Measurements from ENCODE around the gene PARP15. TPM values are rescaled to one million over a fixed set of nuclear protein-coding genes. Genes with fewer than 3 reads are reported as not detected.

The PARP15 gene
- total and polyA plus RNA-seq, 2 donors (not counting 3 experiments of a cell fraction or from before 2014, with no cell fraction given), result 0.81 to 1.4 TPM

- Histone ChIP-seq H3K4me1 (ENCODE audit: control insufficient read depth, extremely low read depth, insufficient read depth, low read length) (no peaks in the 10 kb centered on the region), H3K9me1 (replicated peaks; ENCODE audit: control insufficient read depth, extremely low read depth, insufficient read depth, low read length) (no peaks in the 10 kb centered on the region), H3K9ac (replicated peaks; ENCODE audit: extremely low read depth, insufficient read depth, low read length) (no peak overlapping the region), H3K27ac (ENCODE audit: insufficient read depth, low read depth, low read length) (no peak overlapping the region), H3K4me2 (ENCODE audit: insufficient read depth, low read length) (no peak overlapping the region), H3K9me3 (replicated peaks; ENCODE audit: control insufficient read depth, insufficient read depth, low read length) (no peaks in the 10 kb centered on the region), H3K4me3 (replicated peaks in 1 of 3; ENCODE audit: insufficient read depth in 1 of 3, low read depth in 1 of 3, low read length in 3 of 3) (no peak overlapping the region), H3K79me2 (ENCODE audit: control insufficient read depth, insufficient read depth, low read length) (no peaks in the 10 kb centered on the region), H3K36me3 (ENCODE audit: control insufficient read depth in 2 of 2, extremely low read depth in 1 of 2, insufficient read depth in 2 of 2, low read length in 2 of 2) (no peaks in the 10 kb centered on the region), H3K27me3 (ENCODE audit: control insufficient read depth in 2 of 2, insufficient read depth in 2 of 2, low read length in 2 of 2) (no peaks in the 10 kb centered on the region), H4K20me1 (replicated peaks; ENCODE audit: control insufficient read depth, extremely low read depth, insufficient read depth, low read length) (no peaks in the 10 kb centered on the region), H2AFZ (ENCODE audit: low read depth, low read length) (no peak overlapping the region)
- BruUV-seq (replicated peaks), result no TSS peak
- FAIRE-seq, result no peak
- no peak for DNase-seq (ENCODE audit: low read depth, low spot score)
- ChIA-PET POLR2A (no interaction called here), CTCF (no interaction called here)
- no peak for TF ChIP-seq GATA2 (IDR thresholded peaks at IDR 0.05; ENCODE audit: insufficient read depth, insufficient read length, low read depth, low read length)
- no peak for TF ChIP-seq POLR2AphosphoS5 (IDR thresholded peaks at IDR 0.05; ENCODE audit: insufficient read depth, low read depth, low read length)
- dilution Hi-C loops (cut with MboI; ENCODE audit: extremely low pct_ligation_motif_present, low sequenced_read_pairs) (no loop called here), intact Hi-C loops (cut with micrococcal nuclease) (no loop called here)
Observed at GRCh38 chr3:122586098-122586497, 8.6 kb downstream of the PARP15 start.

- dilution Hi-C loops (cut with MboI; ENCODE audit: extremely low pct_ligation_motif_present, low sequenced_read_pairs), result no loop called here
- H3K27me3 ChIP-seq (ENCODE audit: control insufficient read depth in 2 of 2, insufficient read depth in 2 of 2, low read length in 2 of 2), result no peaks in the 10 kb centered on the region
- POLR2A ChIA-PET, result no interaction called here
- H3K4me3 ChIP-seq (replicated peaks in 1 of 3; ENCODE audit: insufficient read depth in 1 of 3, low read depth in 1 of 3, low read length in 3 of 3), result no peak overlapping the region
- H3K9ac ChIP-seq (replicated peaks; ENCODE audit: extremely low read depth, insufficient read depth, low read length), result no peak overlapping the region
- intact Hi-C loops (cut with micrococcal nuclease), result no loop called here
- no peak overlapping the region for H3K4me2 ChIP-seq (ENCODE audit: insufficient read depth, low read length)
- H3K4me1 ChIP-seq (ENCODE audit: control insufficient read depth, extremely low read depth, insufficient read depth, low read length), result no peaks in the 10 kb centered on the region
- H3K79me2 ChIP-seq (ENCODE audit: control insufficient read depth, insufficient read depth, low read length), result no peaks in the 10 kb centered on the region
- no peak for TF ChIP-seq EZH2 (IDR thresholded peaks at IDR 0.05; ENCODE audit: borderline replicate concordance, low read depth, low read length, severe bottlenecking)
- no peak for TF ChIP-seq JUN (IDR thresholded peaks at IDR 0.05; ENCODE audit: borderline replicate concordance, insufficient read depth, insufficient read length, low read depth)
- TF ChIP-seq POLR2AphosphoS5 (IDR thresholded peaks at IDR 0.05; ENCODE audit: insufficient read depth, low read depth, low read length), result no peak
- TF ChIP-seq POLR2A (IDR thresholded peaks at IDR 0.05; ENCODE audit: low read depth, low read length), result no peak
- TF ChIP-seq MAX (IDR thresholded peaks at IDR 0.05; ENCODE audit: insufficient read depth, insufficient read length), result no peak
- no peak for TF ChIP-seq FOS (IDR thresholded peaks at IDR 0.05; ENCODE audit: borderline replicate concordance, insufficient read depth, low read length)
- no peak for TF ChIP-seq MYC (IDR thresholded peaks at IDR 0.05; ENCODE audit: low read depth, low read length)
- no peak for TF ChIP-seq GATA2 (IDR thresholded peaks at IDR 0.05; ENCODE audit: insufficient read depth, insufficient read length, low read depth, low read length)
- TF ChIP-seq CTCF (IDR thresholded peaks at IDR 0.05; ENCODE audit: extremely low read depth in 1 of 2, insufficient read depth in 1 of 2, low read depth in 1 of 2, low read length in 2 of 2), result no peak
- DNase-seq (ENCODE audit: low read depth, low spot score) (no peak), FAIRE-seq (no peak)
- H3K9me1 ChIP-seq (replicated peaks; ENCODE audit: control insufficient read depth, extremely low read depth, insufficient read depth, low read length), result no peaks in the 10 kb centered on the region
- no peaks in the 10 kb centered on the region for H4K20me1 ChIP-seq (replicated peaks; ENCODE audit: control insufficient read depth, extremely low read depth, insufficient read depth, low read length)
- no peak overlapping the region for H3K27ac ChIP-seq (ENCODE audit: insufficient read depth, low read depth, low read length)
- BruUV-seq (replicated peaks), result no TSS peak
- H2AFZ ChIP-seq (ENCODE audit: low read depth, low read length), result no peak overlapping the region
- H3K9me3 ChIP-seq (replicated peaks; ENCODE audit: control insufficient read depth, insufficient read depth, low read length), result no peaks in the 10 kb centered on the region
- CTCF ChIA-PET, result interaction anchor here (1.2 kb wide), 1 partner anchor 13 kb away, joined by 3 read pairs; no protein-coding TSS in a partner anchor
- no peaks in the 10 kb centered on the region for H3K36me3 ChIP-seq (ENCODE audit: control insufficient read depth in 2 of 2, extremely low read depth in 1 of 2, insufficient read depth in 2 of 2, low read length in 2 of 2)
Observed at GRCh38 chr3:122586773-122587485, 9.5 kb downstream of the PARP15 start.

Data from endothelial cell of umbilical vein (primary cell).